H1 (cell line): ENCODE measurements around the gene GRM7. TPM values are rescaled to one million over a fixed set of nuclear protein-coding genes. Genes with fewer than 3 reads are reported as not detected.

Experiments
- CREB1 ChIP-seq: IDR thresholded peaks from 2 replicates; pipeline ENCODE4 v1.6.1; 2012; ENCODE audit warnings: inconsistent platforms
- POU5F1 ChIP-seq: IDR thresholded peaks from 2 replicates; pipeline ENCODE4 v1.6.1; 2011; ENCODE audit warnings: low read depth, mild to moderate bottlenecking, low read length, moderate library complexity
- RFX5 ChIP-seq: IDR thresholded peaks from 2 replicates; pipeline ENCODE4 v1.6.1; 2011; ENCODE audit warnings: low read depth, low read length, improper control_type of control experiment, borderline replicate concordance
- TBP ChIP-seq: IDR thresholded peaks from 2 replicates; pipeline ENCODE4 v1.6.1; 2011; ENCODE audit warnings: low read depth, low read length, improper control_type of control experiment
- polyA plus RNA-seq, 7 experiments: library from polyadenylated mRNA; depleted of rRNA in 3 of 7; stranded (reverse) in 5 of 7; unstranded in 2 of 7; fragments of >200 nt in 5 of 7; fragments of 200-250 nt in 2 of 7; gene quantifications; 1 replicate in 5 of 7; 2 replicates in 1 of 7; 4 replicates in 1 of 7; pipeline versions ENCODE4 v1.2.1 to v1.2.3, GENCODE V29; 2011 to 2013; ENCODE audit warnings: missing spikeins in 2 of 7, mixed read lengths in 2 of 7
- total RNA-seq: library from RNA; stranded (reverse); fragmentation: NEBNext Ultra II Directional; extraction: Animal tissue kit (Norgen Biotek cat#: 25700); gene quantifications from 2 replicates; pipeline ENCODE4 v1.2.1, GENCODE V29; 2021
- TF ChIP-seq, protein P1 (sequence below): IDR thresholded peaks from 2 replicates; pipeline ENCODE4 v1.6.1; 2011; ENCODE audit warnings: low read length, improper control_type of control experiment

The GRM7 gene
- total and polyA plus RNA-seq, 2 of the 8 experiments (the other 6 are each of a cell fraction or from before 2014, with no cell fraction given) = 0.17 to 0.24 TPM

DNA sequence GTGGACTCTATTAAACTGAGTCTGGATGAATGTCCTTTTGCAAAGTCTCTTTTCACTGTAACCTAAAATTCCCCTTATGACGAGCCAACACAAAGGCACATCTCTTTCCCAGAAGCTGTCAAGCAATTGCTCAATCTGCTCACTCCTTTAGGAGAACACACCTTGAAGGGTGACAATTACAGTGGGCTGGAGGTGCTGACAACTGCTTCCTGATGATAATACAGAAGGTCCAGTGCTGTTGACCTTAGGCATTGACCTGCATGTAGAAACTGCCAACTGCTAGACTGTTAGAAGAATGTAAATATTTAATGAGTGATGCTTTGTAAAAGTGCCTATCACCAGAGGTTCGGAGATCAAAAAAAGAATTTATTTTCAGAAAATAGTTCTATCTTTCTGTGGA lies 757.7 kb downstream of the GRM7 start (continued):
- no peak for TF ChIP-seq TBP
- TF ChIP-seq POU5F1 = no peak
- no peak for TF ChIP-seq CREB1
- TF ChIP-seq, protein P1, sequence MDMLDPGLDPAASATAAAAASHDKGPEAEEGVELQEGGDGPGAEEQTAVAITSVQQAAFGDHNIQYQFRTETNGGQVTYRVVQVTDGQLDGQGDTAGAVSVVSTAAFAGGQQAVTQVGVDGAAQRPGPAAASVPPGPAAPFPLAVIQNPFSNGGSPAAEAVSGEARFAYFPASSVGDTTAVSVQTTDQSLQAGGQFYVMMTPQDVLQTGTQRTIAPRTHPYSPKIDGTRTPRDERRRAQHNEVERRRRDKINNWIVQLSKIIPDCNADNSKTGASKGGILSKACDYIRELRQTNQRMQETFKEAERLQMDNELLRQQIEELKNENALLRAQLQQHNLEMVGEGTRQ = no peak
- TF ChIP-seq RFX5 = no peak
